Rectal smooth muscle tissue (tissue), 1 donor: ENCODE data around the gene PHLDB3.
"Not testable (repeated sequence)": the region's sequence is repeated elsewhere in the genome, so short reads cannot be mapped to it uniquely, and the experiment has no call there.

Experiments
- H3K27ac ChIP-seq: one replicate; pipeline ENCODE4 v1.7.0; 2013; ENCODE audit warnings: low read depth, low read length, inconsistent platforms
- H3K27me3 ChIP-seq: one replicate; pipeline ENCODE4 v1.7.0; 2013; ENCODE audit warnings: low read length; ENCODE audit not compliant: control insufficient read depth, insufficient read depth
- H3K36me3 ChIP-seq: one replicate; pipeline ENCODE4 v1.7.0; 2013; ENCODE audit warnings: low read length; ENCODE audit not compliant: control insufficient read depth, insufficient read depth
- H3K4me1 ChIP-seq: one replicate; pipeline ENCODE4 v1.7.0; 2013; ENCODE audit warnings: low read length; ENCODE audit not compliant: control insufficient read depth, insufficient read depth
- H3K4me3 ChIP-seq: one replicate; pipeline ENCODE4 v1.7.0; 2013; ENCODE audit warnings: low read length
- H3K9ac ChIP-seq: one replicate; pipeline ENCODE4 v1.7.0; 2013; ENCODE audit warnings: low read length

Gene PHLDB3

GRCh38 chr19:43524922-43525835 lies 20.6 kb upstream of the PHLDB3 start:
- H3K9ac ChIP-seq: no peak overlapping the region
- H3K4me3 ChIP-seq: peak overlapping the region; percentile 75
- peaks cover 5% of the 10 kb centered on the region for H3K4me1 ChIP-seq
- H3K27ac ChIP-seq: peak overlapping the region; percentile 78
- H3K36me3 ChIP-seq: no peaks in the 10 kb centered on the region
- no peaks in the 10 kb centered on the region for H3K27me3 ChIP-seq

GRCh38 chr19:43523696-43524095 lies 19.1 kb upstream of the PHLDB3 start:
- H3K27ac ChIP-seq, H3K4me3 ChIP-seq, H3K9ac ChIP-seq, H3K4me1 ChIP-seq, H3K36me3 ChIP-seq, H3K27me3 ChIP-seq: not testable (repeated sequence)

GRCh38 chr19:43522929-43523328 lies 18.4 kb upstream of the PHLDB3 start:
- no peaks in the 10 kb centered on the region for H3K36me3 ChIP-seq
- H3K4me1 ChIP-seq: peaks cover 5% of the 10 kb centered on the region
- no peak overlapping the region for H3K4me3 ChIP-seq
- H3K27me3 ChIP-seq: no peaks in the 10 kb centered on the region
- no peak overlapping the region for H3K27ac ChIP-seq
- no peak overlapping the region for H3K9ac ChIP-seq

GRCh38 chr19:43519436-43520088 lies 15.0 kb upstream of the PHLDB3 start:
- no peak overlapping the region for H3K9ac ChIP-seq
- no peaks in the 10 kb centered on the region for H3K27me3 ChIP-seq
- no peaks in the 10 kb centered on the region for H3K4me1 ChIP-seq
- no peak overlapping the region for H3K4me3 ChIP-seq
- H3K36me3 ChIP-seq: no peaks in the 10 kb centered on the region
- no peak overlapping the region for H3K27ac ChIP-seq

GRCh38 chr19:43518051-43518450 lies 13.5 kb upstream of the PHLDB3 start:
- Histone ChIP-seq H3K27ac (no peak overlapping the region), H3K36me3 (no peaks in the 10 kb centered on the region), H3K4me1 (no peaks in the 10 kb centered on the region), H3K27me3 (no peaks in the 10 kb centered on the region), H3K9ac (no peak overlapping the region), H3K4me3 (no peak overlapping the region)

- not testable (repeated sequence) for H3K4me3 ChIP-seq, H3K27ac ChIP-seq, H3K27me3 ChIP-seq, H3K9ac ChIP-seq, H3K4me1 ChIP-seq
- H3K36me3 ChIP-seq: peaks cover 17% of the 10 kb centered on the region
Measured at GRCh38 chr19:43512399-43512798, 7.9 kb upstream of the PHLDB3 start.

- no peak overlapping the region for H3K4me3 ChIP-seq
- no peak overlapping the region for H3K27ac ChIP-seq
- H3K36me3 ChIP-seq: peaks cover 17% of the 10 kb centered on the region
- no peaks in the 10 kb centered on the region for H3K4me1 ChIP-seq
- no peaks in the 10 kb centered on the region for H3K27me3 ChIP-seq
- no peak overlapping the region for H3K9ac ChIP-seq
Measured at GRCh38 chr19:43511324-43511723, 6.8 kb upstream of the PHLDB3 start.

GRCh38 chr19:43510713-43511112 lies 6.2 kb upstream of the PHLDB3 start:
- Histone ChIP-seq H3K36me3 (peaks cover 17% of the 10 kb centered on the region), H3K27me3 (no peaks in the 10 kb centered on the region), H3K4me1 (no peaks in the 10 kb centered on the region), H3K9ac (no peak overlapping the region), H3K27ac (no peak overlapping the region), H3K4me3 (no peak overlapping the region)

GRCh38 chr19:43507880-43508279 lies 3.3 kb upstream of the PHLDB3 start:
- no peak overlapping the region for H3K4me3 ChIP-seq
- no peak overlapping the region for H3K27ac ChIP-seq
- peaks cover 17% of the 10 kb centered on the region for H3K36me3 ChIP-seq
- H3K4me1 ChIP-seq: no peaks in the 10 kb centered on the region
- no peak overlapping the region for H3K9ac ChIP-seq
- no peaks in the 10 kb centered on the region for H3K27me3 ChIP-seq

- Histone ChIP-seq H3K36me3 (peaks cover 17% of the 10 kb centered on the region), H3K4me1 (no peaks in the 10 kb centered on the region), H3K27ac (no peak overlapping the region), H3K27me3 (no peaks in the 10 kb centered on the region), H3K4me3 (no peak overlapping the region), H3K9ac (no peak overlapping the region)
Measured at GRCh38 chr19:43506629-43507028, 2.1 kb upstream of the PHLDB3 start.

GRCh38 chr19:43505941-43506340 lies 1.4 kb upstream of the PHLDB3 start:
- no peak overlapping the region for H3K27ac ChIP-seq
- H3K4me3 ChIP-seq: no peak overlapping the region
- H3K9ac ChIP-seq: no peak overlapping the region
- H3K27me3 ChIP-seq: no peaks in the 10 kb centered on the region
- H3K4me1 ChIP-seq: no peaks in the 10 kb centered on the region
- peaks cover 12% of the 10 kb centered on the region for H3K36me3 ChIP-seq

- Histone ChIP-seq H3K27me3 (no peaks in the 10 kb centered on the region), H3K9ac (no peak overlapping the region), H3K4me3 (peak overlapping the region; percentile 81), H3K27ac (peak overlapping the region; percentile 70), H3K36me3 (peaks cover 8% of the 10 kb centered on the region), H3K4me1 (no peaks in the 10 kb centered on the region)
Measured at GRCh38 chr19:43505186-43505456, 575 bp upstream of the PHLDB3 start.
